Spleen (tissue), 7 donors: ENCODE results near the gene FAM50A.

Experiments used
- CTCF ChIP-seq, 11 experiments: fragments of 200-600 bp in 7 of 11; fragments of 450-650 bp in 4 of 11; sonication (generic) in 4 of 11; IDR thresholded peaks in 8 of 11; conservative IDR thresholded peaks in 3 of 11; 1 replicate in 7 of 11; 2 replicates in 4 of 11; pipeline versions ENCODE4 v1.4.0 to v1.8.0; 2016 to 2021; ENCODE audit warnings: antibody characterized with exemption in 11 of 11, inconsistent platforms in 4 of 11, mild to moderate bottlenecking in 1 of 11
- POLR2A ChIP-seq, 3 donors: fragments of 450-650 bp; IDR thresholded peaks; one replicate each; pipeline ENCODE4 v1.5.1; 2017; ENCODE audit warnings: antibody characterized with exemption in 3 of 3, mild to moderate bottlenecking in 1 of 3
- donor health status: DM: no; HTN: no; CAD: no; lungs with moderate emphysema.
- donor health status: DM: no; HTN: no; CAD: no.
- donor health status: DM: no; HTN: no; CAD: no.

- TF ChIP-seq CTCF (IDR thresholded peaks at IDR 0.05 in 8 of 11, conservative IDR thresholded peaks at IDR 0.05 in 3 of 11) (no peak), POLR2A (IDR thresholded peaks at IDR 0.05) (no peak)
Observed at GRCh38 chrX:154486052-154486395, 42.1 kb downstream of the FAM50A start.
